ENCODE measurements around the gene CUX1. TPM values are rescaled to one million over a fixed set of nuclear protein-coding genes. Genes with fewer than 3 reads are reported as not detected.
"Not testable (repeated sequence)": the region's sequence is repeated elsewhere in the genome, so short reads cannot be mapped to it uniquely, and the experiment has no call there.

Gene CUX1
- total and polyA plus RNA-seq, 7 experiments from 2014 or later = 10.1 to 81.6 (median 42.5) TPM

GRCh38 chr7:101822632-101823031 is 5.2 kb downstream of the CUX1 start:
- H3K27ac Mint-ChIP-seq; H3K9me3 Mint-ChIP-seq; ATAC-seq; H3K36me3 ChIP-seq (ENCODE audit: control insufficient read depth in 2 of 3, insufficient read depth in 3 of 3, low read length in 3 of 3); H3K27me3 ChIP-seq (ENCODE audit: control insufficient read depth in 2 of 2, insufficient read depth in 2 of 2, low read length in 2 of 2); H3K4me3 Mint-ChIP-seq; H3K4me3 ChIP-seq (ENCODE audit: low read length); CTCF ChIA-PET; H3K4me1 ChIP-seq (ENCODE audit: control insufficient read depth in 2 of 2, insufficient read depth in 2 of 2, low read length in 2 of 2); intact Hi-C loops (cut with micrococcal nuclease); DNase-seq; POLR2A ChIA-PET; H3K27ac ChIP-seq (ENCODE audit: low read depth, low read length); H3K36me3 Mint-ChIP-seq; H3K9me3 ChIP-seq (ENCODE audit: control insufficient read depth in 2 of 3, low read length in 3 of 3): not testable (repeated sequence)
- Mint-ChIP-seq H3K27me3 (peaks cover 0 to 14% (median 0%) of the 10 kb centered on the region in 5 donors), H3K4me1 (peaks cover 4 to 73% (median 45%) of the 10 kb centered on the region in 7 donors)

DNA sequence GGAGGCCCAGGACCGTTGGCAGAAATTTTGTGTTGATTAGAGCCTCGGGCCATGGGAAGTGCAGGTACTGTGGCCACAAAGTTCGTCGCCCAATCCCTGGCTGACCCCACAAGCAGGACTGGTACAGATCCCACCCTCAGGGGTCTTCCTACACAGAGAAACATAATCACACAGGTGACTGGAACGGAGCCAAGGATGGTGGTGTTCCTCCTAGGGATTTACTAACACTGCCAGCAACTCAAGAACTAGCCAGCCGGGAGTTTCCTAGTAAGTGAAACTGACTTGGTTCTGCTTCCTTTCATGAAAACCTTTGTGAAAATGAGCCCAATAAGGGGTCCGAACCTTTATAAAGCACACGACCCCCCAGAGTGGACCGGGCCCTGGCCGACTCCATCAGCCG is 5.7 kb downstream of the CUX1 start:
- Histone ChIP-seq H3K27ac (ENCODE audit: low read depth, low read length) (no peak overlapping the region), H3K4me3 (ENCODE audit: low read length) (no peak overlapping the region), H3K36me3 (ENCODE audit: control insufficient read depth in 2 of 3, insufficient read depth in 3 of 3, low read length in 3 of 3) (peaks cover 0 to 8% (median 0%) of the 10 kb centered on the region in 3 experiments), H3K4me1 (ENCODE audit: control insufficient read depth in 2 of 2, insufficient read depth in 2 of 2, low read length in 2 of 2) (no peaks in the 10 kb centered on the region), H3K27me3 (ENCODE audit: control insufficient read depth in 2 of 2, insufficient read depth in 2 of 2, low read length in 2 of 2) (no peaks in the 10 kb centered on the region), H3K9me3 (ENCODE audit: control insufficient read depth in 2 of 3, low read length in 3 of 3) (no peaks in the 10 kb centered on the region)
- POLR2A ChIA-PET = no interaction called here
- Mint-ChIP-seq H3K9me3 (no peaks in the 10 kb centered on the region), H3K4me3 (no peak overlapping the region), H3K27ac (no peak overlapping the region), H3K27me3 (peaks cover 0 to 9% (median 0%) of the 10 kb centered on the region in 5 donors), H3K36me3 (peaks cover 0 to 8% (median 5%) of the 10 kb centered on the region in 5 donors), H3K4me1 (peaks cover 0 to 73% (median 43%) of the 10 kb centered on the region in 7 donors)
- ATAC-seq = no peak
- CTCF ChIA-PET = no interaction called here
- DNase-seq = no peak
- intact Hi-C loops (cut with micrococcal nuclease) = no loop called here

DNA sequence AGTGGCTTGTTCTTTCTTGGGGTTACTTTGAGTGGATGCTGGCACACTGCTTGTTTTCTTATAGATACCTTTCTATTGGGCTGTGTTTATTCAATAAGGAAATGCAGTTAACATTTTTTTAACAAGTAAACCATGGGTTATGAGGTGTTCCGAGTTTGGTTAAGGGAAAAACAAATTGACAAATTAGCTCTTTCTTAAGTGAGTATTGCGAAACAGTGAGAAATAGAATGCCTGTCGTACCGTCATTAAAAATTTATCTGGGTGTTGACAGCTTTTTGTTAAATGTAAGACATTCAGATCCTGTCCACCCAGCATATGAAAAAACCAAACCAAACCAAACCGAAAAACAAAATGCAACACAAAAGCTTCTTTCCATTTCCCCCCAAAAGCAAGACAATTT is 6.2 kb downstream of the CUX1 start:
- H3K27me3 Mint-ChIP-seq = peaks cover 0 to 4% (median 0%) of the 10 kb centered on the region in 5 donors
- H3K4me1 Mint-ChIP-seq = peaks cover 0 to 72% (median 38%) of the 10 kb centered on the region in 7 donors
- Histone ChIP-seq H3K9me3 (ENCODE audit: control insufficient read depth in 2 of 3, low read length in 3 of 3) (no peaks in the 10 kb centered on the region), H3K27me3 (ENCODE audit: control insufficient read depth in 2 of 2, insufficient read depth in 2 of 2, low read length in 2 of 2) (no peaks in the 10 kb centered on the region), H3K27ac (ENCODE audit: low read depth, low read length) (no peak overlapping the region), H3K4me3 (ENCODE audit: low read length) (no peak overlapping the region), H3K36me3 (ENCODE audit: control insufficient read depth in 2 of 3, insufficient read depth in 3 of 3, low read length in 3 of 3) (peaks cover 0 to 8% (median 0%) of the 10 kb centered on the region in 3 experiments), H3K4me1 (ENCODE audit: control insufficient read depth in 2 of 2, insufficient read depth in 2 of 2, low read length in 2 of 2) (no peaks in the 10 kb centered on the region)
- DNase-seq (no peak), ATAC-seq (no peak)
- intact Hi-C loops (cut with micrococcal nuclease) = no loop called here
- H3K27ac Mint-ChIP-seq = no peak overlapping the region
- no peaks in the 10 kb centered on the region for H3K9me3 Mint-ChIP-seq
- H3K36me3 Mint-ChIP-seq = peaks cover 0 to 12% (median 9%) of the 10 kb centered on the region in 5 donors
- POLR2A ChIA-PET = no interaction called here
- H3K4me3 Mint-ChIP-seq = no peak overlapping the region
- CTCF ChIA-PET = no interaction called here

DNA sequence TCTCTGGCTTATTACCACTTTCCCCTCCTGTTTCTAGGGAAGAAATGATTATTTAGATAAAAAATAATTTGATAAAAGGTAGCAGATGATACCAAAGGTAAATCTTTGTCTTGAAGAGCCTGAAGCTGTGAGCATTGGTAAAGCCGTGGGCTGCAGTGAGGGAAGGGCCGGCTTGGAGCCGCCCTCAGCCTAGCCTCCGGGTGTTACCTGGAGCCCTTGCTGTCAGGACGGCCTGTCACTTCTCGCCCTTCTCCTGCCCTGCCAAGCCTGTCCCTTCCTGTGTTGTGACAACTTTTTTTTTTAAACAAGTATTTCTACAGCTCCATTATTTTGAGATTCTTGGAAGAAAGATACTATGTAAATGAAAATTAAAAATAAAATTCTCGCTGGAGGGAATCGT is 7.0 kb downstream of the CUX1 start:
- ChIA-PET CTCF (interaction anchor here (1.7 kb wide), 1 partner anchor 10 kb away, joined by 5 read pairs; no protein-coding TSS in a partner anchor), POLR2A (interaction anchor here (0.7 kb wide), 1 partner anchor 40 kb away, joined by 3 read pairs; no protein-coding TSS in a partner anchor)
- H3K4me1 ChIP-seq (ENCODE audit: control insufficient read depth in 2 of 2, insufficient read depth in 2 of 2, low read length in 2 of 2) = no peaks in the 10 kb centered on the region
- no peaks in the 10 kb centered on the region for H3K9me3 ChIP-seq (ENCODE audit: control insufficient read depth in 2 of 3, low read length in 3 of 3)
- DNase-seq (no peak), ATAC-seq (no peak)
- intact Hi-C loops (cut with micrococcal nuclease) = no loop called here
- H3K27me3 Mint-ChIP-seq = no peaks in the 10 kb centered on the region
- no peak overlapping the region for H3K27ac Mint-ChIP-seq
- no peak overlapping the region for H3K4me3 ChIP-seq (ENCODE audit: low read length)
- no peak overlapping the region for H3K4me3 Mint-ChIP-seq
- H3K27me3 ChIP-seq (ENCODE audit: control insufficient read depth in 2 of 2, insufficient read depth in 2 of 2, low read length in 2 of 2) = no peaks in the 10 kb centered on the region
- H3K27ac ChIP-seq (ENCODE audit: low read depth, low read length) = no peak overlapping the region
- H3K36me3 Mint-ChIP-seq = peaks cover 0 to 12% (median 9%) of the 10 kb centered on the region in 5 donors
- peaks cover 0 to 70% (median 34%) of the 10 kb centered on the region in 7 donors for H3K4me1 Mint-ChIP-seq
- peaks cover 0 to 8% (median 0%) of the 10 kb centered on the region in 3 experiments for H3K36me3 ChIP-seq (ENCODE audit: control insufficient read depth in 2 of 3, insufficient read depth in 3 of 3, low read length in 3 of 3)
- no peaks in the 10 kb centered on the region for H3K9me3 Mint-ChIP-seq

DNA sequence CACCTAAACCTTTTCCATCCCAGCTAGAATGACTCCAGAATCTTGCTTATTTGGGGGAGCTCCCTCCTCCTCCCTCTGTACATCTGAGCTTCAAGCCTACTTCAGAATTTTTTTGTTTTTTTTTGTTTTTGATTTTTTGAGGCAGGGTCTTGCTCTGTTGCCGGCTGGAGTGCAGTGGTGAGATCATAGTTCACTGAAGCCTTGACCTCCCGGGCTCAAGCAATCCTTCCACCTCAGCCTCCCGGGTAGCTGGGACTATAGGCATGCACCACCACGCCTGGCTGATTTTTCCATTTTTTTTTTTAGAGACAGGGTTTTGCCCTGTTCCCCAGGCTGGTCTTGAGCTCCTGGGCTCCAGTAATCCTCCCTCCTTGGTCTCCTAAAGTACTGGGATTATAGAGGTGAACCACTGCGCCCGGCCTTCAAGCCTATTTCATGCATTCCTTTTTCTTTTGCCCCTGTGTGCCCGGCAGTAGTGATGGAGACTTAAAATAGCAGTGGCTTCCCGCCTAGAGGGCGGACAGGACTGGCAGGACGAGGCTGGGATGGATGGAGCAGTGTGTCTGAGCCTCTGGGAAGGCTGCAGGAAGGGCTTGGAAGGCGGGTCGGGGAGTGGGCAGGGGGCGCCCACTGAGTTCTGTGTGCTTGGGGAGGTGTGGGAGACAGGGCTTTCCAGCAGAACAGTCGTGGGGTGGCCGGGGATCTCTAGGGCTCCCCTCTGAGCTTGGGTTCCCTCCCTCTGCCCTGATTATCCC is 8.8 kb downstream of the CUX1 start:
- DNase-seq = no peak
- CTCF ChIA-PET = interaction anchor here (0.6 to 1.7 kb wide), 3 partner anchors 12 to 83 kb away, joined by 3 to 5 read pairs (median 3); no protein-coding TSS in a partner anchor
- H3K9me3 ChIP-seq (ENCODE audit: control insufficient read depth in 2 of 3, low read length in 3 of 3) = no peaks in the 10 kb centered on the region
- ATAC-seq = no peak
- no peak overlapping the region for H3K27ac ChIP-seq (ENCODE audit: low read depth, low read length)
- H3K27me3 ChIP-seq (ENCODE audit: control insufficient read depth in 2 of 2, insufficient read depth in 2 of 2, low read length in 2 of 2) = no peaks in the 10 kb centered on the region
- H3K27ac Mint-ChIP-seq = no peak overlapping the region
- no peaks in the 10 kb centered on the region for H3K4me1 ChIP-seq (ENCODE audit: control insufficient read depth in 2 of 2, insufficient read depth in 2 of 2, low read length in 2 of 2)
- peak overlapping the region in 1 of 10 donors; percentile 23 for H3K4me3 Mint-ChIP-seq
- intact Hi-C loops (cut with micrococcal nuclease) = no loop called here
- H3K36me3 Mint-ChIP-seq = peaks cover 0 to 15% (median 9%) of the 10 kb centered on the region in 5 donors
- no peaks in the 10 kb centered on the region for H3K9me3 Mint-ChIP-seq
- no peaks in the 10 kb centered on the region for H3K27me3 Mint-ChIP-seq
- H3K4me1 Mint-ChIP-seq = peaks cover 0 to 52% (median 29%) of the 10 kb centered on the region in 7 donors
- POLR2A ChIA-PET = no interaction called here
- peaks cover 0 to 8% (median 0%) of the 10 kb centered on the region in 3 experiments for H3K36me3 ChIP-seq (ENCODE audit: control insufficient read depth in 2 of 3, insufficient read depth in 3 of 3, low read length in 3 of 3)
- no peak overlapping the region for H3K4me3 ChIP-seq (ENCODE audit: low read length)

GRCh38 chr7:101828301-101829020 is 11.0 kb downstream of the CUX1 start:
- CTCF ChIA-PET = no interaction called here

More at GRCh38 chr7:101828301-101829020, 11.0 kb downstream of the CUX1 start:
- Histone ChIP-seq H3K9me3 (ENCODE audit: control insufficient read depth in 2 of 3, low read length in 3 of 3) (no peaks in the 10 kb centered on the region), H3K4me1 (ENCODE audit: control insufficient read depth in 2 of 2, insufficient read depth in 2 of 2, low read length in 2 of 2) (no peaks in the 10 kb centered on the region), H3K27me3 (ENCODE audit: control insufficient read depth in 2 of 2, insufficient read depth in 2 of 2, low read length in 2 of 2) (no peaks in the 10 kb centered on the region), H3K36me3 (ENCODE audit: control insufficient read depth in 2 of 3, insufficient read depth in 3 of 3, low read length in 3 of 3) (peaks cover 0 to 8% (median 0%) of the 10 kb centered on the region in 3 experiments), H3K4me3 (ENCODE audit: low read length) (no peak overlapping the region), H3K27ac (ENCODE audit: low read depth, low read length) (no peak overlapping the region)
- no peak overlapping the region for H3K27ac Mint-ChIP-seq
- intact Hi-C loops (cut with micrococcal nuclease) = no loop called here
- no peaks in the 10 kb centered on the region for H3K9me3 Mint-ChIP-seq
- no peak overlapping the region for H3K4me3 Mint-ChIP-seq
- DNase-seq = no peak
- H3K27me3 Mint-ChIP-seq = no peaks in the 10 kb centered on the region
- POLR2A ChIA-PET = no interaction called here
- ATAC-seq = no peak
- peaks cover 0 to 43% (median 24%) of the 10 kb centered on the region in 7 donors for H3K4me1 Mint-ChIP-seq
- H3K36me3 Mint-ChIP-seq = peaks cover 0 to 21% (median 9%) of the 10 kb centered on the region in 5 donors
